Measurements from ENCODE around the gene IL17RA.
A peak's percentile ranks its signal among the peaks of the same experiment; 100 is the strongest.

The IL17RA gene

DNA sequence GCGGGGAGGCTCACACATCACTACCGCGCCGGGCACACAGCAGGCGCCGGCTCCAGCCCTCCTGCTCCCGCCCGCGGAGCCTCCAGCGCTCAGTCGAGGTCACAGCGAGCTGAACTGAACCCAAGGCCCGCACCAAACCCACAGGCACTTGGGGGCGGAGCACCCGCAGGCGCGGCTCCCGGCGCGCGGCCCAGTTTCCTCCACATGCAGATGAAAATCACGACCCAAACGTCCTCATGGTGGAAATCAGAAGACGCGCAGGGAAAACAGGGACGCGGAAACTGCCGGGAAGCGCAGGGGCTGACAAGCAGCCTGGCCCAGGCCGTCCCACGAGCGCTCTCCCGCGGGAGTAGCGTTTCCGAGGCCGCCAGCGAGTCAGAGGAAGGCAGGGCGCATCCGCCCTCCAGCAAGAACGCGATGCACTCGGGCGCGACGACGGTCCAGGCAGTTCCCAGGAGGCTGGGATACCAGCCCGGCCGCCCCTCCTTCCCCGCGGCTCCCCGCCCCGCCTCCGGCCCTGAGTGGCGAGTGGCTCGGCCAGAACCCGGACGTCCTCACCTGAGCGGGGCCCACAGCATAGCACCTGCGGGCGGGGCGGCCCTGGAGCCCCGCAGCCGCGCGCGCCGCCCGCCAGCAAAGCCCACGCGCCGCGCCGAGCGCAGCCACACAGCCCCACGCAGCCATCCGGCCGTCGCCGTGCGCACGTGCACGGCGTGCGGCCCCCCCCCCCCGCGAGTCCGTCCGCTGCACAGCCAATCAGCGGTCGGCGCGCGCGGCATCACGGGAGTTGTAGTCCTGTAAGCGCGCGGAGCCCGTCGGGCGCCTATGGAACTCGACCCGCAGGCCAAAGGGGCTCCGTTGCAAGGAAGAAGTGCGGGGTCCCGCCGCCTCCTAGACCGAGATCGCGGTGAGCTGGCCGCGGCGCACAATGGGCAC is 74.0 kb downstream of the IL17RA start, which contains the start of gene HDHD5 (continued):
- TF ChIP-seq, protein P1, sequence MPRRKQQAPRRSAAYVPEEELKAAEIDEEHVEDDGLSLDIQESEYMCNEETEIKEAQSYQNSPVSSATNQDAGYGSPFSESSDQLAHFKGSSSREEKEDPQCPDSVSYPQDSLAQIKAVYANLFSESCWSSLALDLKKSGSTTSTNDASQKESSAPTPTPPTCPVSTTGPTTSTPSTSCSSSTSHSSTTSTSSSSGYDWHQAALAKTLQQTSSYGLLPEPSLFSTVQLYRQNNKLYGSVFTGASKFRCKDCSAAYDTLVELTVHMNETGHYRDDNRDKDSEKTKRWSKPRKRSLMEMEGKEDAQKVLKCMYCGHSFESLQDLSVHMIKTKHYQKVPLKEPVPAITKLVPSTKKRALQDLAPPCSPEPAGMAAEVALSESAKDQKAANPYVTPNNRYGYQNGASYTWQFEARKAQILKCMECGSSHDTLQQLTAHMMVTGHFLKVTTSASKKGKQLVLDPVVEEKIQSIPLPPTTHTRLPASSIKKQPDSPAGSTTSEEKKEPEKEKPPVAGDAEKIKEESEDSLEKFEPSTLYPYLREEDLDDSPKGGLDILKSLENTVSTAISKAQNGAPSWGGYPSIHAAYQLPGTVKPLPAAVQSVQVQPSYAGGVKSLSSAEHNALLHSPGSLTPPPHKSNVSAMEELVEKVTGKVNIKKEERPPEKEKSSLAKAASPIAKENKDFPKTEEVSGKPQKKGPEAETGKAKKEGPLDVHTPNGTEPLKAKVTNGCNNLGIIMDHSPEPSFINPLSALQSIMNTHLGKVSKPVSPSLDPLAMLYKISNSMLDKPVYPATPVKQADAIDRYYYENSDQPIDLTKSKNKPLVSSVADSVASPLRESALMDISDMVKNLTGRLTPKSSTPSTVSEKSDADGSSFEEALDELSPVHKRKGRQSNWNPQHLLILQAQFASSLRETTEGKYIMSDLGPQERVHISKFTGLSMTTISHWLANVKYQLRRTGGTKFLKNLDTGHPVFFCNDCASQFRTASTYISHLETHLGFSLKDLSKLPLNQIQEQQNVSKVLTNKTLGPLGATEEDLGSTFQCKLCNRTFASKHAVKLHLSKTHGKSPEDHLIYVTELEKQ (tag by site-specific recombination; IDR thresholded peaks at IDR 0.05; ENCODE audit: borderline replicate concordance): no peak
- TF ChIP-seq ZBTB1 (tag by site-specific recombination; IDR thresholded peaks at IDR 0.05) (no peak), OVOL3 (tag by site-specific recombination; IDR thresholded peaks at IDR 0.05) (no peak), ZNF138 (tag by site-specific recombination; IDR thresholded peaks at IDR 0.05; ENCODE audit: borderline replicate concordance) (no peak), KLF7 (tag by site-specific recombination; IDR thresholded peaks at IDR 0.05; ENCODE audit: borderline replicate concordance) (0 out of 2 replicates have a peak, but pooled peaks have one; percentile 54), ZNF555 (tag by site-specific recombination; conservative IDR thresholded peaks at IDR 0.05) (no peak), MZF1 (tag by site-specific recombination; IDR thresholded peaks at IDR 0.05; ENCODE audit: borderline replicate concordance) (no peak), ZNF184 (tag by site-specific recombination; IDR thresholded peaks at IDR 0.05) (no peak), ZEB2 (tag by site-specific recombination; IDR thresholded peaks at IDR 0.05) (peak; percentile 83), ZNF48 (tag by site-specific recombination; IDR thresholded peaks at IDR 0.05) (no peak), HOXD13 (CRISPR knock-in tag; IDR thresholded peaks at IDR 0.05; ENCODE audit: borderline replicate concordance) (no peak), ZNF214 (tag by site-specific recombination; IDR thresholded peaks at IDR 0.05; ENCODE audit: borderline replicate concordance) (no peak), ZNF10 (tag by site-specific recombination; IDR thresholded peaks at IDR 0.05) (peak; percentile 17; the same call in 1 of the 2 replicates), YY2 (tag by site-specific recombination; IDR thresholded peaks at IDR 0.05) (no peak; the same call in 1 of the 2 replicates), ZNF423 (tag by site-specific recombination; IDR thresholded peaks at IDR 0.05) (peak; percentile 50; the same call in 1 of the 2 replicates), HOXC10 (CRISPR knock-in tag; IDR thresholded peaks at IDR 0.05) (no peak), ZFP3 (tag by site-specific recombination; IDR thresholded peaks at IDR 0.05; ENCODE audit: low read depth) (no peak), ZNF266 (tag by site-specific recombination; IDR thresholded peaks at IDR 0.05; ENCODE audit: low read depth) (no peak), SP3 (tag by site-specific recombination; IDR thresholded peaks at IDR 0.05) (peak; percentile 84), TCF7L2 (IDR thresholded peaks at IDR 0.05; ENCODE audit: borderline replicate concordance, low read depth, low read length) (no peak), ZNF341 (tag by site-specific recombination; IDR thresholded peaks at IDR 0.05; ENCODE audit: low read depth) (peak; percentile 93), ZNF510 (tag by site-specific recombination; IDR thresholded peaks at IDR 0.05; ENCODE audit: insufficient replicate concordance) (no peak), GLI4 (tag by site-specific recombination; IDR thresholded peaks at IDR 0.05) (no peak), GLI2 (tag by site-specific recombination; IDR thresholded peaks at IDR 0.05; ENCODE audit: borderline replicate concordance, low read depth) (no peak)
- TF ChIP-seq, protein P2, sequence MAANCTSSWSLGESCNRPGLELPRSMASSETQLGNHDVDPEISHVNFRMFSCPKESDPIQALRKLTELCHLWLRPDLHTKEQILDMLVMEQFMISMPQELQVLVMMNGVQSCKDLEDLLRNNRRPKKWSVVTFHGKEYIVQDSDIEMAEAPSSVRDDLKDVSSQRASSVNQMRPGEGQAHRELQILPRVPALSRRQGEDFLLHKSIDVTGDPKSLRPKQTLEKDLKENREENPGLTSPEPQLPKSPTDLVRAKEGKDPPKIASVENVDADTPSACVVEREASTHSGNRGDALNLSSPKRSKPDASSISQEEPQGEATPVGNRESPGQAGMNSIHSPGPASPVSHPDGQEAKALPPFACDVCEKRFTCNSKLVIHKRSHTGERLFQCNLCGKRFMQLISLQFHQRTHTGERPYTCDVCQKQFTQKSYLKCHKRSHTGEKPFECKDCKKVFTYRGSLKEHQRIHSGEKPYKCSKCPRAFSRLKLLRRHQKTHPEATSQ (tag by site-specific recombination; IDR thresholded peaks at IDR 0.05): 0 out of 2 replicates have a peak, but pooled peaks have one; percentile 28
- TF ChIP-seq, protein P3, sequence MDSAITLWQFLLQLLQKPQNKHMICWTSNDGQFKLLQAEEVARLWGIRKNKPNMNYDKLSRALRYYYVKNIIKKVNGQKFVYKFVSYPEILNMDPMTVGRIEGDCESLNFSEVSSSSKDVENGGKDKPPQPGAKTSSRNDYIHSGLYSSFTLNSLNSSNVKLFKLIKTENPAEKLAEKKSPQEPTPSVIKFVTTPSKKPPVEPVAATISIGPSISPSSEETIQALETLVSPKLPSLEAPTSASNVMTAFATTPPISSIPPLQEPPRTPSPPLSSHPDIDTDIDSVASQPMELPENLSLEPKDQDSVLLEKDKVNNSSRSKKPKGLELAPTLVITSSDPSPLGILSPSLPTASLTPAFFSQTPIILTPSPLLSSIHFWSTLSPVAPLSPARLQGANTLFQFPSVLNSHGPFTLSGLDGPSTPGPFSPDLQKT (IDR thresholded peaks at IDR 0.05; ENCODE audit: borderline replicate concordance, low read depth, low read length): no peak
- TF ChIP-seq, protein P4, sequence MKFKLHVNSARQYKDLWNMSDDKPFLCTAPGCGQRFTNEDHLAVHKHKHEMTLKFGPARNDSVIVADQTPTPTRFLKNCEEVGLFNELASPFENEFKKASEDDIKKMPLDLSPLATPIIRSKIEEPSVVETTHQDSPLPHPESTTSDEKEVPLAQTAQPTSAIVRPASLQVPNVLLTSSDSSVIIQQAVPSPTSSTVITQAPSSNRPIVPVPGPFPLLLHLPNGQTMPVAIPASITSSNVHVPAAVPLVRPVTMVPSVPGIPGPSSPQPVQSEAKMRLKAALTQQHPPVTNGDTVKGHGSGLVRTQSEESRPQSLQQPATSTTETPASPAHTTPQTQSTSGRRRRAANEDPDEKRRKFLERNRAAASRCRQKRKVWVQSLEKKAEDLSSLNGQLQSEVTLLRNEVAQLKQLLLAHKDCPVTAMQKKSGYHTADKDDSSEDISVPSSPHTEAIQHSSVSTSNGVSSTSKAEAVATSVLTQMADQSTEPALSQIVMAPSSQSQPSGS (tag by site-specific recombination; IDR thresholded peaks at IDR 0.05; ENCODE audit: low read depth): no peak
- TF ChIP-seq, protein P5, sequence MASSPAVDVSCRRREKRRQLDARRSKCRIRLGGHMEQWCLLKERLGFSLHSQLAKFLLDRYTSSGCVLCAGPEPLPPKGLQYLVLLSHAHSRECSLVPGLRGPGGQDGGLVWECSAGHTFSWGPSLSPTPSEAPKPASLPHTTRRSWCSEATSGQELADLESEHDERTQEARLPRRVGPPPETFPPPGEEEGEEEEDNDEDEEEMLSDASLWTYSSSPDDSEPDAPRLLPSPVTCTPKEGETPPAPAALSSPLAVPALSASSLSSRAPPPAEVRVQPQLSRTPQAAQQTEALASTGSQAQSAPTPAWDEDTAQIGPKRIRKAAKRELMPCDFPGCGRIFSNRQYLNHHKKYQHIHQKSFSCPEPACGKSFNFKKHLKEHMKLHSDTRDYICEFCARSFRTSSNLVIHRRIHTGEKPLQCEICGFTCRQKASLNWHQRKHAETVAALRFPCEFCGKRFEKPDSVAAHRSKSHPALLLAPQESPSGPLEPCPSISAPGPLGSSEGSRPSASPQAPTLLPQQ (tag by site-specific recombination; IDR thresholded peaks at IDR 0.05): peak; percentile 75
